ENCODE results near the gene SYNPR.

DNA sequence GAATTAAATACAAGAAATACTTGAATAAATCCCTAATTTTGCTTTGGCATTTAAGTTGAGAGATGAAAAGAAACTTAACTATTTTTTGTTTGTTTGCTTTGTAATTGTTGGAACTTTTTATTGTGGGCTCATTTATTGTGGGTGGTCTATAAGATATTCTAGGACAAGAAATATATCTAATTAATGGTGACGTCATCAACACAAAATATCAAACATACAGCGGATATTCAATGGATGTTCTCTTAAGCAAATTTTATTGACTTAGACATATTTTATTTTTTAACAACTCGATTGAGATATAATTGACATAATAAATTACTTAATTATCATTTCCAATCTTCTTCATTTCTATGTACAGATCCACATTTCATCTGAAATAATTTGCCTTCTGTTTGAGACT, 30.0 kb downstream of the SYNPR start:
- no peak for TF ChIP-seq CTCF (IDR thresholded peaks at IDR 0.05)
- TF ChIP-seq POLR2AphosphoS5 (IDR thresholded peaks at IDR 0.05): no peak
- TF ChIP-seq POLR2A (IDR thresholded peaks at IDR 0.05): no peak
